PFSK-1 (cell line): Measurements from ENCODE around the gene CENPB.

Experiments
- POLR2AphosphoS5 ChIP-seq: IDR thresholded peaks from 2 replicates; pipeline ENCODE4 v1.6.1; 2012; ENCODE audit warnings: low read depth, mild to moderate bottlenecking, control low read depth, low read length, moderate library complexity
- SIN3A ChIP-seq: IDR thresholded peaks from 2 replicates; pipeline ENCODE4 v1.6.1; 2012; ENCODE audit warnings: mild to moderate bottlenecking, low read length, moderate library complexity, borderline replicate concordance; ENCODE audit not compliant: insufficient read depth
- TAF1 ChIP-seq: IDR thresholded peaks from 2 replicates; pipeline ENCODE4 v1.6.1; 2012; ENCODE audit warnings: low read length, control low read depth, borderline replicate concordance; ENCODE audit not compliant: insufficient read depth
- TF ChIP-seq, protein P1 (sequence below), 2 experiments: IDR thresholded peaks; 2 replicates each; pipeline versions ENCODE4 v1.6.1 to v1.8.0; 2011 to 2012; ENCODE audit warnings: low read depth in 2 of 2, low read length in 2 of 2, control low read depth in 1 of 2, inconsistent platforms in 1 of 2, mild to moderate bottlenecking in 1 of 2, moderate library complexity in 1 of 2; ENCODE audit not compliant: insufficient read depth in 1 of 2

GRCh38 chr20:3764659-3765058, 21.9 kb downstream of the CENPB start:
- TF ChIP-seq POLR2AphosphoS5 (no peak), SIN3A (no peak), TAF1 (no peak)
- TF ChIP-seq, protein P1, sequence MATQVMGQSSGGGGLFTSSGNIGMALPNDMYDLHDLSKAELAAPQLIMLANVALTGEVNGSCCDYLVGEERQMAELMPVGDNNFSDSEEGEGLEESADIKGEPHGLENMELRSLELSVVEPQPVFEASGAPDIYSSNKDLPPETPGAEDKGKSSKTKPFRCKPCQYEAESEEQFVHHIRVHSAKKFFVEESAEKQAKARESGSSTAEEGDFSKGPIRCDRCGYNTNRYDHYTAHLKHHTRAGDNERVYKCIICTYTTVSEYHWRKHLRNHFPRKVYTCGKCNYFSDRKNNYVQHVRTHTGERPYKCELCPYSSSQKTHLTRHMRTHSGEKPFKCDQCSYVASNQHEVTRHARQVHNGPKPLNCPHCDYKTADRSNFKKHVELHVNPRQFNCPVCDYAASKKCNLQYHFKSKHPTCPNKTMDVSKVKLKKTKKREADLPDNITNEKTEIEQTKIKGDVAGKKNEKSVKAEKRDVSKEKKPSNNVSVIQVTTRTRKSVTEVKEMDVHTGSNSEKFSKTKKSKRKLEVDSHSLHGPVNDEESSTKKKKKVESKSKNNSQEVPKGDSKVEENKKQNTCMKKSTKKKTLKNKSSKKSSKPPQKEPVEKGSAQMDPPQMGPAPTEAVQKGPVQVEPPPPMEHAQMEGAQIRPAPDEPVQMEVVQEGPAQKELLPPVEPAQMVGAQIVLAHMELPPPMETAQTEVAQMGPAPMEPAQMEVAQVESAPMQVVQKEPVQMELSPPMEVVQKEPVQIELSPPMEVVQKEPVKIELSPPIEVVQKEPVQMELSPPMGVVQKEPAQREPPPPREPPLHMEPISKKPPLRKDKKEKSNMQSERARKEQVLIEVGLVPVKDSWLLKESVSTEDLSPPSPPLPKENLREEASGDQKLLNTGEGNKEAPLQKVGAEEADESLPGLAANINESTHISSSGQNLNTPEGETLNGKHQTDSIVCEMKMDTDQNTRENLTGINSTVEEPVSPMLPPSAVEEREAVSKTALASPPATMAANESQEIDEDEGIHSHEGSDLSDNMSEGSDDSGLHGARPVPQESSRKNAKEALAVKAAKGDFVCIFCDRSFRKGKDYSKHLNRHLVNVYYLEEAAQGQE (IDR thresholded peaks at IDR 0.05; ENCODE audit: insufficient read depth in 1 of 2, low read depth in 2 of 2, low read length in 2 of 2): no peak
